ENCODE data around the gene TNS3.

- TF ChIP-seq TCF15 (CRISPR knock-in tag; IDR thresholded peaks at IDR 0.05) (no peak), CTCF (IDR thresholded peaks at IDR 0.05 in 2 of 3, conservative IDR thresholded peaks at IDR 0.05 in 1 of 3; ENCODE audit: insufficient read depth in 2 of 3, low read depth in 1 of 3, low read length in 3 of 3) (no peak), HLTF (IDR thresholded peaks at IDR 0.05) (no peak), KLF16 (IDR thresholded peaks at IDR 0.05) (no peak), ARID3A (IDR thresholded peaks at IDR 0.05; ENCODE audit: borderline replicate concordance, low read depth, low read length) (no peak), RBFOX2 (IDR thresholded peaks at IDR 0.05; ENCODE audit: low read depth, low read length) (no peak), CBFB (CRISPR knock-in tag; IDR thresholded peaks at IDR 0.05) (no peak), POLR2A (conservative IDR thresholded peaks at IDR 0.05) (no peak), ZNF407 (IDR thresholded peaks at IDR 0.05; ENCODE audit: low read depth) (no peak), PHB2 (IDR thresholded peaks at IDR 0.05; ENCODE audit: low read depth) (no peak), TEAD4 (IDR thresholded peaks at IDR 0.05; ENCODE audit: low read length) (no peak), TEAD4 (CRISPR knock-in tag; IDR thresholded peaks at IDR 0.05; ENCODE audit: borderline replicate concordance) (no peak), ZNF354B (CRISPR knock-in tag; IDR thresholded peaks at IDR 0.05) (no peak)
Observed at GRCh38 chr7:47335071-47335470, 246.8 kb downstream of the TNS3 start.
